Measurements from ENCODE around the gene C15orf61.

Gene C15orf61

DNA sequence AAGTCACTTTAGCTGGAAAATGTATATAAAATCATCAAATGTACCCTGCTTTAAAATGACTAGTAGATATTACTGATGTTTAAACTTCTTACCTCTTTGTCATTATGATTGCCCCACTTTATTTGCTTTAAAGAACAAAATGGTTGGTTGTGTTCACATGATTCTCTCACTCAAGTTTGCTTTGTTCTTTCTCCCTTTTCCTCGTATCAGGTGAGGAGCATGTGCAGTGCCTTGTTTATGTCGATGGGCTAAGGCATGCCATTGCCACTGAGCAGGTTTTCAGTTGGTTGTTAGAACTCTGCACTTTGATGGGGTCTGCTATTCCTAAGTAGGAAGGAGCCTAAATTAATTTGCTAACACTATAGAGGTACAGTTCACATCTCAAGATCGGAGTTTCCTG lies 26.9 kb downstream of the C15orf61 start:
- H3K4me3 ChIP-seq: no peak overlapping the region
- H3K36me3 ChIP-seq: peaks cover 7 to 27% (median 19%) of the 10 kb centered on the region in 3 donors
- intact Hi-C loops (cut with DNase I; ENCODE audit: low total_unique reads): loop anchor here (10.0 kb wide), 1 partner anchor 287 kb away; no protein-coding TSS in a partner anchor
- peaks cover 0 to 26% (median 14%) of the 10 kb centered on the region in 4 donors for H3K4me1 ChIP-seq
- H3K27me3 ChIP-seq: no peaks in the 10 kb centered on the region
- DNase-seq: no peak
- TF ChIP-seq, protein P1, sequence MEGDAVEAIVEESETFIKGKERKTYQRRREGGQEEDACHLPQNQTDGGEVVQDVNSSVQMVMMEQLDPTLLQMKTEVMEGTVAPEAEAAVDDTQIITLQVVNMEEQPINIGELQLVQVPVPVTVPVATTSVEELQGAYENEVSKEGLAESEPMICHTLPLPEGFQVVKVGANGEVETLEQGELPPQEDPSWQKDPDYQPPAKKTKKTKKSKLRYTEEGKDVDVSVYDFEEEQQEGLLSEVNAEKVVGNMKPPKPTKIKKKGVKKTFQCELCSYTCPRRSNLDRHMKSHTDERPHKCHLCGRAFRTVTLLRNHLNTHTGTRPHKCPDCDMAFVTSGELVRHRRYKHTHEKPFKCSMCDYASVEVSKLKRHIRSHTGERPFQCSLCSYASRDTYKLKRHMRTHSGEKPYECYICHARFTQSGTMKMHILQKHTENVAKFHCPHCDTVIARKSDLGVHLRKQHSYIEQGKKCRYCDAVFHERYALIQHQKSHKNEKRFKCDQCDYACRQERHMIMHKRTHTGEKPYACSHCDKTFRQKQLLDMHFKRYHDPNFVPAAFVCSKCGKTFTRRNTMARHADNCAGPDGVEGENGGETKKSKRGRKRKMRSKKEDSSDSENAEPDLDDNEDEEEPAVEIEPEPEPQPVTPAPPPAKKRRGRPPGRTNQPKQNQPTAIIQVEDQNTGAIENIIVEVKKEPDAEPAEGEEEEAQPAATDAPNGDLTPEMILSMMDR (IDR thresholded peaks at IDR 0.05): no peak
- no peaks in the 10 kb centered on the region for H3K9me3 ChIP-seq
- H3K27ac ChIP-seq: no peak overlapping the region

GRCh38 chr15:67548236-67548852 lies 27.4 kb downstream of the C15orf61 start:
- TF ChIP-seq, protein P1 (IDR thresholded peaks at IDR 0.05): no peak
- Histone ChIP-seq H3K27ac (no peak overlapping the region), H3K9me3 (no peaks in the 10 kb centered on the region), H3K4me3 (no peak overlapping the region), H3K36me3 (peaks cover 7 to 32% (median 19%) of the 10 kb centered on the region in 3 donors), H3K27me3 (no peaks in the 10 kb centered on the region), H3K4me1 (peaks cover 0 to 25% (median 12%) of the 10 kb centered on the region in 4 donors)
- intact Hi-C loops (cut with DNase I; ENCODE audit: low total_unique reads): loop anchor here (10.0 kb wide), 1 partner anchor 286 kb away; no protein-coding TSS in a partner anchor
- no peak for DNase-seq

DNA sequence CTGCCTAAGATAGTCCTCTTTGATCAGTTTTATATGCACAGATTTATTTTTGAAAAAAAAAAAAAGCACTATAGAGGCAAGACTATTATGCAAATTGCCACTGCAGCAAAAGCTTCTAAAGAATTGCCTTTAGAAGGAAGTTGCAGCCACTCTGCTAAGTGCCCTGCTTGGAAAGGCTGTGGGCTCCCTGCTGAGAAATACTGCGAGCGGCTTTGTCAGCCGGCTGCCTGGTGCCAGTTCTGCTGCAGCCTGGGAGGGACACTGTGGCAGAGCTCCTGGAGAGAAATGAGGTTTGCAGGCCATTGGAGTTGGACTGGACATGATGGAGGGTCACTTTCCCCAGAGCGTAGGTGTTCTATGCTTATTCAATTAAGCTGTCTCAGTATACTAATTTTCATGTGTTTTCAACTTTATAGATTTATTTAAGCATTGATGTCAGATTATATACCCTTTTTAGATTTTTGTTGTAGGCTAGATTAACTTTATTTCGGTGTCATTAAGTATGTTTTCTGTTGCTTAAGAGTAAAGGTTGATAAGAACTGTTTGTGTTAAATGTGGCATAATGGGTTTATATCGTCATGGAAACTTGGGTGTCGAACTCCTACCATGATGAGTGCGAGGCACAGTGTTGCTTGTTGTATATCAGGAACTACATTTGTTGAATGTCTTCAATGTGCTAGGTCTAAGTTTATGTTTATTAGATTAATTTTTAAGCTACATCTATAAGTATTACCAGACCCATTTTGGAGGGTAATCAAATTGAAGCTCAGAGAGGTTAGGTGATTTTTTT lies 28.1 kb downstream of the C15orf61 start:
- TF ChIP-seq, protein P1 (IDR thresholded peaks at IDR 0.05): no peak
- no peak overlapping the region for H3K27ac ChIP-seq
- no peaks in the 10 kb centered on the region for H3K9me3 ChIP-seq
- no peak overlapping the region for H3K4me3 ChIP-seq
- H3K36me3 ChIP-seq: peaks cover 7 to 32% (median 19%) of the 10 kb centered on the region in 3 donors
- intact Hi-C loops (cut with DNase I; ENCODE audit: low total_unique reads): loop anchor here (10.0 kb wide), 1 partner anchor 286 kb away; no protein-coding TSS in a partner anchor
- DNase-seq: no peak
- H3K4me1 ChIP-seq: peaks cover 0 to 18% (median 6%) of the 10 kb centered on the region in 4 donors
- H3K27me3 ChIP-seq: no peaks in the 10 kb centered on the region

DNA sequence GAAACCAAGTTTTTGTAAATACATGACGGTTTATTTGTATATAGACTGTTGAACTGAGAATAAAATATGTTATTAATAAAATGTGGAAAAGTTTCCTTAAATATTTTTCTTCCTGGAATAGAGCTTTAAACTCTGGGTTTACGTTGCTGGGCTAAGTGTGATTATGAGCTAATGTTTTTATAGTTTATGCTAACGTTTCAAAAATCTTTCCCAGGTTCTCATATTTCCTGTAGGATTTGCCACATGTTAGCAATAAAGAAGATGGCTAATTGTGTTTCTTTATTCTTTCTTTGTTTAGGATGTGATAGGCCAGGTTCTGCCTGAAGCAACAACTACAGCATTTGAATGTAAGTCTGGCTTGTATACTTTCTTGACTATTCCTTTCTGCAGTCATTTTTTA lies 28.8 kb downstream of the C15orf61 start:
- no peak for DNase-seq
- Histone ChIP-seq H3K4me3 (no peak overlapping the region), H3K27ac (no peak overlapping the region), H3K4me1 (peaks cover 0 to 11% (median 2%) of the 10 kb centered on the region in 4 donors), H3K36me3 (peaks cover 7 to 33% (median 19%) of the 10 kb centered on the region in 3 donors), H3K27me3 (no peaks in the 10 kb centered on the region), H3K9me3 (no peaks in the 10 kb centered on the region)
- TF ChIP-seq, protein P1 (IDR thresholded peaks at IDR 0.05): no peak
- intact Hi-C loops (cut with DNase I; ENCODE audit: low total_unique reads): loop anchor here (10.0 kb wide), 1 partner anchor 285 kb away; no protein-coding TSS in a partner anchor

DNA sequence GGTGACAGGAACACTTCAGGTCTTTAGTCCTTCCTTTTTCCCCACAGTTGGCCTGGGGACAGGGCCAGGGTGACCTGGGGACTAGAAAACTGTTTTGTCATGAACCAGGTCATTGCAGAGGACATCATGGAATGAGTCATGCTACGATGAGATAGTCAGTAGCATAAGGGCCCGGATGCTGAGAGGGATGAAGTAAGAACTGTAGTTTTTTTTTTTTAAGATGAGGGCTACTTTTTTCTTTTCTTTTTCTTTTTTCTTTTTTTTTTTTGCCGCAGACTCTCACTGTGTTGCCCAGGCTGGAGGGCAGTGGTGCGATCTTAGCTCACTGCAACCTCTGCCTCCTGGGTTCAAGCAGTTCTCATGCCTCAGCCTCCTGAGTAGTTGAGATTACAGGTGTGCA lies 29.6 kb downstream of the C15orf61 start:
- no peak for DNase-seq
- H3K9me3 ChIP-seq: no peaks in the 10 kb centered on the region
- H3K4me3 ChIP-seq: no peak overlapping the region
- no peak overlapping the region for H3K27ac ChIP-seq
- intact Hi-C loops (cut with DNase I; ENCODE audit: low total_unique reads): no loop called here
- H3K36me3 ChIP-seq: peaks cover 7 to 40% (median 19%) of the 10 kb centered on the region in 3 donors
- no peaks in the 10 kb centered on the region for H3K27me3 ChIP-seq
- H3K4me1 ChIP-seq: peaks cover 0 to 6% (median 0%) of the 10 kb centered on the region in 4 donors
- TF ChIP-seq, protein P1 (IDR thresholded peaks at IDR 0.05): no peak
